Sigmoid colon (tissue), 7 donors: Measurements from ENCODE around the gene EML6. TPM values are rescaled to one million over a fixed set of nuclear protein-coding genes. Genes with fewer than 3 reads are reported as not detected.

ENCODE experiments used
- DNase-seq: peaks from one replicate; pipeline ENCODE4 v3.0.0-alpha.2; 2019
- H3K27ac ChIP-seq, 4 donors: fragments of 200-600 bp; sonication (generic); one replicate each; pipeline ENCODE4 v1.5.1; 2016 to 2019; ENCODE audit warnings: mild to moderate bottlenecking in 1 of 4
- H3K27me3 ChIP-seq, 3 donors: fragments of 200-600 bp; sonication (generic); one replicate each; pipeline ENCODE4 v1.5.1; 2019; ENCODE audit warnings: mild to moderate bottlenecking in 1 of 3
- H3K36me3 ChIP-seq, 4 donors: fragments of 200-600 bp; sonication (generic); one replicate each; pipeline ENCODE4 v1.5.1; 2016 to 2019
- H3K4me1 ChIP-seq, 4 donors: fragments of 200-600 bp; sonication (generic); one replicate each; pipeline ENCODE4 v1.5.1; 2017 to 2019
- H3K4me3 ChIP-seq, 4 donors: fragments of 200-600 bp; sonication (generic); one replicate each; pipeline ENCODE4 v1.5.1; 2017 to 2019; ENCODE audit warnings: mild to moderate bottlenecking in 2 of 4, moderate library complexity in 1 of 4
- H3K9me3 ChIP-seq, 4 donors: fragments of 200-600 bp in 3 of 4; sonication (generic) in 3 of 4; one replicate each; pipeline versions ENCODE4 v1.5.1 to v1.6.1; 2013 to 2019
- EP300 ChIP-seq, 4 donors: sonication (generic); formaldehyde crosslinking; IDR thresholded peaks; one replicate each; pipeline ENCODE4 v1.6.1; 2017; ENCODE audit warnings: antibody characterized with exemption in 4 of 4
- POLR2A ChIP-seq, 2 donors: fragments of 450-650 bp; IDR thresholded peaks; one replicate each; pipeline ENCODE4 v1.6.1; 2016; ENCODE audit warnings: antibody characterized with exemption in 2 of 2, mild to moderate bottlenecking in 2 of 2, moderate library complexity in 2 of 2
- POLR2AphosphoS5 ChIP-seq, 4 donors: sonication (generic); formaldehyde crosslinking; IDR thresholded peaks; one replicate each; pipeline ENCODE4 v1.6.1; 2017; ENCODE audit warnings: antibody characterized with exemption in 4 of 4
- WGBS, 2 donors: extraction: QIAGEN DNeasy Blood & Tissue Kit; methylation state at CpG; one replicate each; pipeline ENCODE4 v1.1.7; 2013; 5-methylcytosine and 5-hydroxymethylcytosine counted together
- intact Hi-C: fragments of 100-400 bp; cut with DNase I; formaldehyde crosslinking; loops from one replicate; pipeline ENCODE4 v1.15.1; 2023
- polyA plus RNA-seq, 3 donors: library from polyadenylated mRNA; stranded (reverse); fragments of 200-250 nt; gene quantifications; one replicate each; pipeline ENCODE4 v1.2.3, GENCODE V29; 2013
- total RNA-seq, 4 donors: library from RNA; depleted of rRNA; stranded (reverse); fragments of >200 nt; gene quantifications; one replicate each; pipeline ENCODE4 v1.1.0, GENCODE V29; 2016
- TF ChIP-seq, protein P1 (sequence below), 4 experiments: fragments of 450-650 bp in 3 of 4; fragments of 200-600 bp in 1 of 4; IDR thresholded peaks; one replicate each; pipeline ENCODE4 v1.5.1; 2016 to 2019; ENCODE audit warnings: antibody characterized with exemption in 4 of 4, mild to moderate bottlenecking in 3 of 4, moderate library complexity in 2 of 4
- donor health status: healthy with polysubstance abuse.
- donor health status: Bipolar disorder and iron deficiency.
- donor health status: healthy.

The EML6 gene
- total and polyA plus RNA-seq, 7 donors: 0.46 to 2.2 (median 1.2) TPM

DNA sequence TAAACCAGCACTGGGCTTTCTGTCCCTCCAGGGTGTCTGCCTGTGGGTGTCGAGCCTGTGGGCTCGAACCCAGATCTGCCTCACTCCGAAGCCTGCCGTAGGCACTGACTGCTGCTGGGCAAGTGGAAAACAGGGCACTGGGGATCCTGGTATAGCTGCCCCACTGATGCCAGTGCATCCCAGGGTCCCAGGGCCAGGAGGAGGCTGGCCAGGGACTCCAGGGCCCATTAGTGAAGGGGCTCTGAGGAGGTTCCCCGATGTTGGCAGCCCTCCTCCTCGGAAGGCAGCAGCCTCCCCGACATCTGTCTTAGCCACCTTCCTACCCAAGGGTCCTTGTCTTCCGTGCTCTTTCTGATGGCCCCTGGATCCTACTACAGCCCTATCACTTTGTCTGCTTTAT lies 230.7 kb downstream of the EML6 start:
- intact Hi-C loops: no loop called here
- DNase-seq: no peak
- Histone ChIP-seq H3K36me3 (no peaks in the 10 kb centered on the region), H3K9me3 (no peaks in the 10 kb centered on the region), H3K27me3 (no peaks in the 10 kb centered on the region), H3K4me1 (peaks cover 0 to 9% (median 2%) of the 10 kb centered on the region in 4 donors), H3K27ac (no peak overlapping the region), H3K4me3 (no peak overlapping the region)
- 85 to 88% methylated on average over 8 of the region's 8 CpGs for whole genome bisulfite sequencing, 2 donors
- TF ChIP-seq, protein P1, sequence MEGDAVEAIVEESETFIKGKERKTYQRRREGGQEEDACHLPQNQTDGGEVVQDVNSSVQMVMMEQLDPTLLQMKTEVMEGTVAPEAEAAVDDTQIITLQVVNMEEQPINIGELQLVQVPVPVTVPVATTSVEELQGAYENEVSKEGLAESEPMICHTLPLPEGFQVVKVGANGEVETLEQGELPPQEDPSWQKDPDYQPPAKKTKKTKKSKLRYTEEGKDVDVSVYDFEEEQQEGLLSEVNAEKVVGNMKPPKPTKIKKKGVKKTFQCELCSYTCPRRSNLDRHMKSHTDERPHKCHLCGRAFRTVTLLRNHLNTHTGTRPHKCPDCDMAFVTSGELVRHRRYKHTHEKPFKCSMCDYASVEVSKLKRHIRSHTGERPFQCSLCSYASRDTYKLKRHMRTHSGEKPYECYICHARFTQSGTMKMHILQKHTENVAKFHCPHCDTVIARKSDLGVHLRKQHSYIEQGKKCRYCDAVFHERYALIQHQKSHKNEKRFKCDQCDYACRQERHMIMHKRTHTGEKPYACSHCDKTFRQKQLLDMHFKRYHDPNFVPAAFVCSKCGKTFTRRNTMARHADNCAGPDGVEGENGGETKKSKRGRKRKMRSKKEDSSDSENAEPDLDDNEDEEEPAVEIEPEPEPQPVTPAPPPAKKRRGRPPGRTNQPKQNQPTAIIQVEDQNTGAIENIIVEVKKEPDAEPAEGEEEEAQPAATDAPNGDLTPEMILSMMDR (IDR thresholded peaks at IDR 0.05): no peak
- no peak for TF ChIP-seq EP300 (IDR thresholded peaks at IDR 0.05)
- no peak for TF ChIP-seq POLR2AphosphoS5 (IDR thresholded peaks at IDR 0.05)
- no peak for TF ChIP-seq POLR2A (IDR thresholded peaks at IDR 0.05)

DNA sequence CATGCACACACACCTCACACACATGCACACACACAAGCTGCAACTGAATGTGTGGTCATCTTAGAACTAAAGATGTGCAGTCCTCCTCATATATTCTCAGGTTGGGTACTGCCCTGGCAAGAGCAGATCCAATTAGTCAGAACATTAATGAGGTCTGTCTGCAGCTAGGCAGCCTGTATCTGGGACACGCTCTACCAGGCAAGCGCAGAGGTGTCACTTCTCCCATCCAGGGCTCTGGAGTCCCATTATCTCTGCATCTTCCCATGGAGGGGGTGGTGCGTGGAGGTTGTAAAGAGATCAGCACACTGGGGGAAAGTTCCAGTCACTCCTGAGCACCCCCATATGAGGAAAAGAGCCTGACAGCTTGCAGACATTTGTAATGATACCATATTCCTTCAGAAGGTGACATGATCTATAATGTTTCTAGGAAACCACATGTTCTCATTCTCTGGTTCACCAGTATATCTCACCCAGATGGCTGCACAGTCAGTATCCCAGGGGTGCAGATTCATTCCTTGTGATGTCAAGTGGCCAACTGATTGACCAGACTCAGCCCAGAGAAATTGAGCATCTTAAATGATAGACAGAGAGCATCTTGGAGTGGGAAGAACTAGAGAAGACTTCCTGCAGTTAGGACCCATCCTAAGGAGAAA lies 231.4 kb downstream of the EML6 start:
- peaks cover 0 to 9% (median 2%) of the 10 kb centered on the region in 4 donors for H3K4me1 ChIP-seq
- H3K27ac ChIP-seq: no peak overlapping the region
- 96 to 98% methylated on average over 3 of the region's 3 CpGs for WGBS, 2 donors
- no peaks in the 10 kb centered on the region for H3K36me3 ChIP-seq
- no peaks in the 10 kb centered on the region for H3K27me3 ChIP-seq
- H3K4me3 ChIP-seq: no peak overlapping the region
- H3K9me3 ChIP-seq: no peaks in the 10 kb centered on the region
- intact Hi-C loops: no loop called here
- no peak for TF ChIP-seq POLR2A (IDR thresholded peaks at IDR 0.05)
- DNase-seq: no peak

DNA sequence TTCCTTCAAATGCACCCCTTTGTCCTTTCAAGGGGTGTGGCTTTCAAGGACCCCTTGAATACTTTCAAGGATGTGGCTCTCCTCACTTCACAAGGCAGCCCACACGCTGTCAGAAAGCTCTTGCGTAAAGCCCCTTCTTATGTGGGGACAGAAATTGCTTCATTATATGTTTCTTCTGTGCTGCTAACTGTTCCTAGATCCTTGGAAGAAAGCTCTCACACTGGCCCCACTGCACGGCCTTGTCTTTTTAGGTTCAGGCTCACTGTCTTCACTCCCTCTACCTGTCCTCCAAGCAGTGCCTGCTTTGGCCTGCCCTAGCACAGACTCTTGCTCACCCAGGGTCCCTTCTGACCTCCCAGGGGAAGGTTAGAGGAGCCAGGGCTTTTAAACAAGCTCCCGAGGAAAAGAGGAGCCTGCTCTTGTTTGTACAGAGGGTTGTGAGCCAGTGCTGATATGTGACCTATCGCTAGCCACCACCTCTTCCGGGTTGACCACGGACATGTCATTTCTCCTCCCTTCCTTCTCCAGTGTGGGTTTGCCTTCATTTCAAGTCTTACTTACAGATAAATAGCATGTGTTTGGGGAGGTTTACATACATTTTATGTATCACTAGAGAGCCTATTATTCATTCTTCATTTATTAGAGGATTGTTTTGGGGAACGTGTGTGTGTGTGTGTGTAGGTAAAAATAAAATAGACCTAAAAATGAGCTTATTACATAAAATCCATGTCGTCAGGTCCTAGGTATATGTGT lies 232.1 kb downstream of the EML6 start:
- peaks cover 0 to 9% (median 2%) of the 10 kb centered on the region in 4 donors for H3K4me1 ChIP-seq
- no peaks in the 10 kb centered on the region for H3K36me3 ChIP-seq
- no peak overlapping the region for H3K27ac ChIP-seq
- no peaks in the 10 kb centered on the region for H3K27me3 ChIP-seq
- intact Hi-C loops: no loop called here
- TF ChIP-seq EP300 (IDR thresholded peaks at IDR 0.05): no peak
- TF ChIP-seq POLR2AphosphoS5 (IDR thresholded peaks at IDR 0.05): no peak
- TF ChIP-seq POLR2A (IDR thresholded peaks at IDR 0.05): no peak
- TF ChIP-seq, protein P1 (IDR thresholded peaks at IDR 0.05): no peak
- DNase-seq: no peak
- 65 to 76% methylated on average over 9 of the region's 9 CpGs for WGBS, 2 donors
- H3K9me3 ChIP-seq: no peaks in the 10 kb centered on the region
- no peak overlapping the region for H3K4me3 ChIP-seq

DNA sequence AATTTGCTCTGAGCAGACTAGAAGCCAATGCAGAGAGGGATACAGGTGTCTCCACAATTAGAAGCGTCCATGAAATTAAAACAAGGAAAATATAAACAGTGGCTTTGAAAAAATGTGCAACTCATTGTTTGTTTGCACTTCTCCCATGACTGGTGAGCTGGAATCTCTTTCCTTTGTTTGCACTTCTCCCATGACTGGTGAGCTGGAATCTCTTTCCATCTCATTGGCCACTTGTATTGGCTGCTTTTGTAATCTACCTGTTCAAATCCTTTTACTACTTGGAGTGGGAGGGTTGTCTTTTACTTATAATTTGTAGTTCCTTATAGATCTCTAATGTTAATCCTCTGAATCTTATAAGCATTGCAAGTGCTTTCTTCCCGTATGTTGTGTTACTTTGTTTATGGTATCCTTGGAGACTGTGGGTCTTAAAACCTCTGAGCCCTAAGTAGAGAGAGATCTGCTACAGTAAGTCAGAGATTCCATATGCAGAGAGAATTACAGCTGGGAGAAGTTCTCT lies 232.7 kb downstream of the EML6 start:
- H3K27ac ChIP-seq: no peak overlapping the region
- 19 to 69% methylated on average over 2 of the region's 2 CpGs for WGBS, 2 donors
- DNase-seq: no peak
- H3K9me3 ChIP-seq: no peaks in the 10 kb centered on the region
- TF ChIP-seq POLR2A (IDR thresholded peaks at IDR 0.05) (no peak), EP300 (IDR thresholded peaks at IDR 0.05) (no peak), POLR2AphosphoS5 (IDR thresholded peaks at IDR 0.05) (no peak)
- TF ChIP-seq, protein P1 (IDR thresholded peaks at IDR 0.05): no peak
- no peaks in the 10 kb centered on the region for H3K27me3 ChIP-seq
- intact Hi-C loops: no loop called here
- no peak overlapping the region for H3K4me3 ChIP-seq
- H3K4me1 ChIP-seq: peaks cover 0 to 9% (median 2%) of the 10 kb centered on the region in 4 donors
- no peaks in the 10 kb centered on the region for H3K36me3 ChIP-seq

DNA sequence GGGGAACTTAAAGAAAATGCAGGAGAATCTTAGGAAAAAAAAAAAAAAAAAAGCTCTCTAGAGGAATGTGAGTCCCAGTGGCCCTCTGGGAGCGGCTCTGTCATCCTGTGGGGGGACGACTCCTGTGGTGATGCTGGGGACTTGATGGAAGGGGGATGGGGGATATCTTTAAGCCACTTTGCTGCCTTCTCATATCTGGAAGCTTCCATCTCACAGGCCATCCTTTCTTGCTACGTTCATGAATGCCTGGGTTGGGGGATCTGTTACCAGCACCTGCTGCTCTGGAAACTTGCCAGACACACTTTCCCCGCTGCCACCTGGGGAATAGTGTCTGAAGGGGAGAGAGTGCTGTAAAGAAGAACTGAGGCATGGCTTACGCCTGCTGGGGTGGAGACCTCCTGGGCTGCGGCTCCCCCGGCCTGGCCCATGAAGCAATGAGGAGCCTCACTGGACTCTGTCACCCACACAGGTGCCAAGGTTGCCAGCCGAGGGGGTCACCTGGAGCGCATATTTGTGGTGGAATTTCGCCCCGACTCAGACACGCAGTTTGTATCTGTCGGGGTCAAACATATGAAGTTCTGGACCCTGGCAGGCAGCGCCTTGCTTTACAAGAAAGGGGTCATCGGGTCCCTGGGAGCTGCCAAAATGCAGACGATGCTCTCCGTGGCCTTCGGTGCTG lies 234.0 kb downstream of the EML6 start:
- TF ChIP-seq EP300 (IDR thresholded peaks at IDR 0.05) (no peak), POLR2AphosphoS5 (IDR thresholded peaks at IDR 0.05) (no peak)
- H3K27ac ChIP-seq: no peak overlapping the region
- H3K9me3 ChIP-seq: no peaks in the 10 kb centered on the region
- H3K36me3 ChIP-seq: no peaks in the 10 kb centered on the region
- WGBS, 2 donors: 92 to 95% methylated on average over 18 of the region's 18 CpGs
- no peaks in the 10 kb centered on the region for H3K27me3 ChIP-seq
- H3K4me1 ChIP-seq: peaks cover 0 to 9% (median 2%) of the 10 kb centered on the region in 4 donors
- H3K4me3 ChIP-seq: no peak overlapping the region
- DNase-seq: no peak
- intact Hi-C loops: no loop called here
